Kidney glomerular epithelial cell (primary cell): Measurements from ENCODE around the gene ERBIN.
"Not testable (repeated sequence)": the region's sequence is repeated elsewhere in the genome, so short reads cannot be mapped to it uniquely, and the experiment has no call there.

Experiments
- DNase-seq: peaks from one replicate; lab custom pipeline; 2025; lab: John Stamatoyannopoulos, UW

The ERBIN gene

DNA sequence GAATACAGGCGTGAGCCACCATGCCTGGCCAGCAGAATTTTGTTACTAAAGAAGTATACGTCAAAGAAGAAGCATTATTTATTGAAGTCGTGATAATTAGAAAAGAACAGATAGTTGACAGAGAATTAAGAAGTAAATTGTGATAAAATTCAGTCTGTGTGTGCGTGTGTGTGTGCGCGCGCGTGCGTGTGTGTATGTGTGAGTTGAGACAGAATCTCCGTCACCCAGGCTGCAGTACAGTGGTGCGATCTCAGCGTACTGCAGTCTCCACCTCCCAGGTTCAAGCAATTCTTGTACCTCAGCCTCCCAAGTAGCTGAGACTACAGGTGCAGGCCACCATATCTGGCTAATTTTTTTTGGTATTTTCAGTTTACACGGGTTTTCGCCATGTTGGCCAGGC lies 77.8 kb downstream of the ERBIN start:
- DNase-seq: no peak

- no peak for DNase-seq
These were observed 82.9 kb downstream of the ERBIN start for GRCh38 chr5:66009277-66009676.

GRCh38 chr5:66010476-66010875 lies 84.1 kb downstream of the ERBIN start:
- DNase-seq: no peak

DNA sequence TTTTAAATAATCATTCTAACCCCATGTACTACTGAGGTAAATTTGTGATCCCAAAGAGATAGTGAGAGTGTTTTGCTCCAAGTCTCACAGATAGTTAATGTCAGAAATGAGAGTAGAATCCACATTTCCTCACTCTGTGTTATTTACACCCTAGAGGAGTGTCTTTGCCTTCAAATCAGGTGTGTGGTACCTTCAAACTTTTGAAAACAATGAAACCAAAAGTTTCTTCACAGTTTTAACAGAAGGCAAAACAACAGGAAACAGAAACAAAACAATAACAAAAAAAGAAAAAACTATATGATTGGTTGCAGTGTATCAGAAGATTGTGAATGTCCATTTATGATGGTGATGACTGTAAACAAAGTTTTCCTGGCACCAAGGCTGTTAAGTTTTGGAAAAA lies 85.9 kb downstream of the ERBIN start:
- DNase-seq: no peak

- DNase-seq: no peak
These were observed 87.0 kb downstream of the ERBIN start for GRCh38 chr5:66013397-66013796.

GRCh38 chr5:66013906-66014305 lies 87.5 kb downstream of the ERBIN start:
- no peak for DNase-seq

GRCh38 chr5:66015196-66015960 lies 89.0 kb downstream of the ERBIN start:
- no peak for DNase-seq

- no peak for DNase-seq
These were observed 95.2 kb downstream of the ERBIN start for GRCh38 chr5:66021585-66021984.

- no peak for DNase-seq
These were observed 112.9 kb downstream of the ERBIN start for GRCh38 chr5:66039296-66039695.

- no peak for DNase-seq
These were observed 113.3 kb downstream of the ERBIN start for GRCh38 chr5:66039701-66040100.

DNA sequence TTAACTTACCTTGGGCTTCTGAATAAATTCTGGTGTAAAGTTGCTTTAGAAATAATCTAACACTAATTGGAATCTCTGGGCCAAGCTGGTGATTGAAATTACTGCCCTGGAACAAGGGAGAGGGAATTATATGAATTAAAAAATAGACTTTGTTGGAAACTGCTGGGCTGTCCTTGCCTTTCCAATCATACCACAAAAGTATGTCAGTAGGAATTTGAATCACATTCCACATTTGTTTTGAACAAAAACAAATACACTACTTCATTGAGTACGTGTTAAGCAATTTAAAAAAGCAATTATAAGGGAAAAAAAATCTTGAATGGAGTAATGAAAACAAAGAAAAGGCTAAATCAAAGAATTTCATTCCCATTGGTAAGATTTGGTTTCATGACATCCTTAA lies 115.3 kb downstream of the ERBIN start:
- DNase-seq: no peak

- DNase-seq: no peak
These were observed 130.9 kb downstream of the ERBIN start for GRCh38 chr5:66057239-66057638.

DNA sequence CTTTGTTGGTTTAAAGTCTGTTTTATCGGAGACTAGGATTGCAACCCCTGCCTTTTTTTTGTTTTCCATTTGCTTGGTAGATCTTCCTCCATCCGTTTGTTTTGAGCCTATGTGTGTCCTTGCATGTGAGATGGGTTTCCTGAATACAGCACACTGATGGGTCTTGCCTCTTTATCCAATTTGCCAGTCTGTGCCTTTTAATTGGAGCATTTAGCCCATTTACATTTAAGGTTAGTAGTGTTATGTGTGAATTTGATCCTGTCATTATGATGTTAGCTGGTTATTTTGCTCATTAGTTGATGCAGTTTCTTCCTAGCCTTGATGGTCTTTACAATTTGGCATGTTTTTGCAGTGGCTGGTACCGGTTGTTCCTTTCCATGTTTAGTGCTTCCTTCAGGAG lies 134.9 kb downstream of the ERBIN start:
- not testable (repeated sequence) for DNase-seq

DNA sequence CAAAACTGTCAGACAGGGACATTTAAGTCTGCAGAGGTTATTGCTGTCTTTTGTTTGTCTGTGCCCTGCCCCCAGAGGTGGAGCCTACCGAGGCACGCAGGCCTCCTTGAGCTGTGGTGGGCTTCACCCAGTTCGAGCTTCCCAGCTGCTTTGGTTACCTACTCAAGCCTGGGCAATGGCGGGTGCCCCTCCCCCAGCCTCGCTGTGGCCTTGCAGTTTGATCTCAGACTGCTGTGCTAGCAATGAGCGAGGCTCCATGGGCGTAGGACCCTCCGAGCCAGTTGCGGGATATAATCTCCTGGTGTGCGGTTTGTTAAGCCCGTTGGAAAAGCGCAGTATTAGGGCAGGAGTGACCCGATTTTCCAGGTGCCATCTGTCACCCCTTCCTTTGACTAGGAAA lies 136.7 kb downstream of the ERBIN start:
- DNase-seq: not testable (repeated sequence)

- DNase-seq: no peak
These were observed 140.5 kb downstream of the ERBIN start for GRCh38 chr5:66066826-66067225.

- no peak for DNase-seq
These were observed 145.7 kb downstream of the ERBIN start for GRCh38 chr5:66072031-66072430.

- no peak for DNase-seq
These were observed 148.5 kb downstream of the ERBIN start for GRCh38 chr5:66074901-66075300.

DNA sequence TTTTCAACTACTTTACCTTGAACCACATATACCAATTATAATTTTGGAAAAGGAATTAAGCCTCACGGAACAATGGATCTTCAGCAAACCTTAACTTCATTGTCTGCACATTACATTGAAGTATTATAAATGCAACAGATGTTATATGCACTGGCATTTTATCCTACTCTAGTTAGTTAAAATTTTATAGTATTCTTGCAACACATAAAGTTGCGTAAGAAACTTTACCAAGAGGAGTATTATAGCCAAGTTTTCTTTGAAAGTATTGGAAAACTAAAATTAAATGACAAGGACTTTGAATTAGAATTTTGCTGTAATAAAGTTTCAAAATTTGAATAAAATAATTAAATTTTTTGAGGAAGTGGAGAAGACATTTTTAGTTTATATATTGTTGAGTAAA lies 154.3 kb downstream of the ERBIN start:
- no peak for DNase-seq

GRCh38 chr5:66089384-66089783 lies 163.0 kb downstream of the ERBIN start:
- no peak for DNase-seq

DNA sequence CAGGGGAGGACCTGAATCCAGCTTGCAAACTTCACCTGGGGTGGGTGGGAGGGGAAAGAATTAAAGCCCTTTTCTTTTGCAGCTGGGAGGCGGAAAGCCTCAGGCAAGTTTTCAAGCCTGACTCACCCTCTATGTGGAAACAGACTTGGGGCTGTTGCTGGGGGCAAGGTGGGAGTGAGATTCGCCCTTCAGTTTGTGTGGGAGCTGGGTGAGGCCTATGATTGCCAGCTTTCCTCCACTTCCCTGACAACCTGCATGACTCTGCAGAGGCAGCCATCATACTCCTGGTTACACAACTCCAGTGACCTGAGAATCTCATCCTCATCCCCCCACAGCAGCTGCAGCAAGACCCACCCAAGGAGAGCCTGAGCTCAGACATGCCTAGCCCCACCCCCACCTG lies 174.5 kb downstream of the ERBIN start:
- no peak for DNase-seq

DNA sequence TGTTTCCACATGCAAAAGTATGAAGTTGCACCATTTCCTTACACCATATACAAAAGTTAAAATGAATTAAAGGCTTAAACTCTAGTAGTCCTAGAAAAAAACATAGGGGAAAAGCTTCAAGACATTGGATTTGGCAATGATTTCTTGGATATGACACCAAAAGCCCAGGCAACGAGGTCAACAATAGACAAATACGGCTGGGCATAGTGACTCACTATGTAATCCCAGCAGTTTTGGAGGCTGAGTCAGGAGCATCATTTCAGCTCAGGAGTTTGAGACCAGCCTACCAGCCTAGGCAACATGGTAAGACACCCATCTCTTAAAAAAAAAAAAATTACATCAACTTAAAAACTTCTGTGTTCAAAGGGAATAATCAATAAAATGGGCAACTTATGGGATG lies 186.8 kb downstream of the ERBIN start:
- no peak for DNase-seq

DNA sequence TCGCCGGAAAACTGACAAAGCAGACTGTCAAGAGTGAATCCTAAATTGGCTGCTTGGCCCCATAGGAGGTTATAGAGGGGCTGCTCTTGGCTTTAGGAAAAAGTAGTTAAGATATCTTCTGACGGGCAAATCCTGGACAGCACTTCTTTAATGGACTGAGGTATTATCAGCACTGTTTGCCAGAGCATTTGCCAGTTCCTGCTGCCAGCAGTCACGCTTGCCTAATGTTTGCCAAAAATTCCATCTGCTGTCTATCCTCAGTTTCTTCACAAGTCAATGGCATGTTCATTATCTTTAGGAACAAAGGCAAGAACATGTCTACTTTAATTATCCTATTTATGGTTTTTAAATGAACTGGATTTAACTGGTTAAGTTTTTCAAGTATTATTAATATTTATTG lies 191.9 kb downstream of the ERBIN start:
- DNase-seq: no peak

DNA sequence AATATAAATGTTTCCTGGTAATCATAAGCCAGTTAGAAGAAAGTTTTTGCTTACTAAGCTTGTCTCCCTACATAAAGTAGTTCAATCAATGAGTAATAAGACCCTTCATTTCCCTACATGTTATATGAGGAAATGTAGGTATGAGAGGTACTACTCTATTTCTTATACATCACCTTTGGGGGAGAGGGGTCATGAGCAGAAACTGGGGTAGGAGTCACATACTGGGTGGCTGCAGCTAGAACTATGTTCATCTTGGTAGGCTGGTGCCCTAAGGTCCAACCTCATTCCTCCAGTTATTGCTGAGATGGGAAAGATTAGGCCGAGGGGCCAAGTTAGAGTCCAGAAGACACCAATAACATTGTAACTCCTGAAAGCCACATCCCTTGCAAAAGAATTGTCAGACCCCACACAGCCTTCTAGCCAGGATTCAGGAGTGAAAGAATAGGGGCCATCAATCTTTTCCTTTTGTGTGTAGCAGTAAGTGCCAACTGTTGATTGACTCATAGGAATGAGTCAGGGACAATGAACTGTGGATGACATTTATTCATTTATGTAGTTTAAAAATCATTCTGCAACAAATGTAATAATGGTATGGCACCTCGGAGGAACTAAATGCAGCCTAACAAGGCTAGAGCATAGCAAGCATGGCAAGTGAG lies 196.1 kb downstream of the ERBIN start:
- no peak for DNase-seq

DNA sequence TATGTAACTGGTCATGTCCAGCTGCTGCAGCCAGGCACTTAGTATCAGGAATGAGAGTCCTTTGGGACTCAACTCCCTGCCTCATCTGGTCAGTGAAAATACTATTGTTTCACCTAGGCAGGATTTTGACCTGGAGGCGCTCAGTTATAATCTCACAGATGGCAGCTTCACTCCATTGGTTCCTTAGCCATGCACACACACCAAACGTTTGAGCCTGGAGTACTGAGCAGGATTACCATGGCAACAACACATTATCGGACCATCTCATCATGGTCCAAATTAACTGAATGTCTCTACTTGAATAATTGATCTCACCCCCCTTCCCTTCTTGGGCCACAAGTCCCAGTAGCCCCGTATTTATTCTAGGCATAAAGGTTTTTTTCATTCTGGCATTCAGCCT lies 202.8 kb downstream of the ERBIN start:
- DNase-seq: no peak
